GM18870 (cell line): ENCODE results near the gene GGACT.
"Not testable (repeated sequence)": the region's sequence is repeated elsewhere in the genome, so short reads cannot be mapped to it uniquely, and the experiment has no call there.

Experiments
- ATAC-seq: cut with Tn5 transposase; IDR thresholded peaks from one replicate; pipeline ENCODE4 v1.9.1; 2021; ENCODE audit warnings: moderate library complexity; ENCODE audit not compliant: unreplicated experiment

GGACT gene

GRCh38 chr13:100601716-100602115, 13.1 kb upstream of the GGACT start:
- no peak for ATAC-seq

- ATAC-seq: no peak
These were observed 12.3 kb upstream of the GGACT start for GRCh38 chr13:100600915-100601314.

- no peak for ATAC-seq
These were observed 11.9 kb upstream of the GGACT start for GRCh38 chr13:100600461-100600860.

- ATAC-seq: no peak
These were observed 8.7 kb upstream of the GGACT start for GRCh38 chr13:100597253-100597652.

DNA sequence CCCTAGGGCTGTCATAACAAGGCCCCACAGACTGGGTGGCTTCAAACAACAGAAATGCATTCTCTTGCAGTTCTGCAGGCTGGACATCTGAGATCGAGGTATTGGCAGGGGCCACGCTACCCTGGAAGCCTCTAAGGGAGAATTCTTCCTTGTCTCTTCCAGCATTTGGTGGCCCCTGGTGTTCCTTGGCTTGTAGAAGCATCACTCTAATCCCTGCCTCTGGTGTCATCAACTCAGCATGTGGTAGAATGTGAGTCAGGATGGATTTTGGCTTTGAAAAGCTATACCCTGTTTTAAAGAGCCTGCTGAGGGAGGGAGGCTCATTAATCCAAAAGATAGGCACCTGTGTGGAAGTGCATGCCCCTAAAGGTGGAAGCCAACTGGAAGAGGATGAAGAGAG, 7.9 kb upstream of the GGACT start:
- no peak for ATAC-seq

DNA sequence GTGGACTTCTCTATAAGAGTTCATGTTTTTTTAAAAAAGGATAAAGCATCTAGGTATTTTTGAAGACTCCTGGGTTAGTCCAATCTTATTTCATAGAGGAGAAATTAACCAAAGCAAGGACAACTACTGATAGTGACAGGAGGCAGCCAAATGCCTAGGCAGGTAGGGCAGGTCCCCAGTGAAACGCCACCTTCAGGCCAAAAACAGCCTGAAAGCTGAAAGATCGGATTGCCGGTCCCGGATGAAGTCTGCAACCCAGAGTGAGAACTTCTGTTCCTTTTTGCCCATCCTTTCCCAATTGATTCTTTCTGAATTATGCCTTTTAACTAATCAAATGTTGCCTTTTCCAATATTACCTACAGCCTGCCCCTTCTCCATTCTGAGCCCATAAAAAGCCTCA, 6.1 kb upstream of the GGACT start:
- no peak for ATAC-seq

- ATAC-seq: no peak
These were observed 5.7 kb upstream of the GGACT start for GRCh38 chr13:100594255-100594654.

GRCh38 chr13:100589178-100589725, 663 bp upstream of the GGACT start:
- ATAC-seq: no peak

GRCh38 chr13:100584896-100585295, 3.7 kb downstream of the GGACT start:
- ATAC-seq: no peak

DNA sequence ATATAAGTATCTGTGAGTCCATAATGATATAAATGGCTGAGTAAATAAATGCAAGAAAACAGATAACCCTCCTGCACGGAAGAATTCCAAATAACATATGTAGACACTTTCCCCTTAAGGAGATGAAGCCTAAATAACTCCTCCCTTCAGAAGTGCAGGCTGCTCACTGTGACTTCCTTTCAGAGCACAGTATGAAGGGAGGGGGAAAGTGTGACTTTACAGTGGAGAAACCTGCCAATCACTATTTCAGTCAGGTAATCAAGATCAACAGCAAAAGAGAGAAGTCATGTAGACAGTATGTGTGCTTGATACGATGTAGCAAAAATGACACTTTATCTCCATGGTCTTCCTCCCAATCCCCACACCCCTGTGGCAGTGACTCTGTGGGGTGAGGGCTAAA, 7.1 kb downstream of the GGACT start:
- no peak for ATAC-seq

- ATAC-seq: no peak
These were observed 7.6 kb downstream of the GGACT start for GRCh38 chr13:100581030-100581429.

DNA sequence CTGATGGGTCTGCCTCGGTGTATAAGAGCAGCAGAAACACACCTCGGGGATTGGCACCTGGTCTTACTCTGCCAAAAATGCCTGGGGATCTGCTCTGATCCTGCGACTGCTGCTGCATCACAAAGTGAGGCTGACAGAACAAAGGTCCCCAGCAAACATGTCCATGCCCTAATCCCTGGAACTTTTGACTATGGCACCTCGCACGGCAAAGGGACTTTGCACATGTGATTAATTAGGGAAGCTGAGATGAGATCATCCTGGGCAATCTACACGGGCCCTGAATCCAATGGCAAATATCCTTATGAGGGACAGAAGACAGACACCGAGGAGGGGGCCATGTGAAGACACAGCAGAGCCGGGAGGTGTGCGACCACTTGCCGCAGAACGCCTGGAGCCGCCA, 8.5 kb downstream of the GGACT start:
- no peak for ATAC-seq

- ATAC-seq: not testable (repeated sequence)
These were observed 11.3 kb downstream of the GGACT start for GRCh38 chr13:100577239-100577638.

- ATAC-seq: peak; percentile 95
These were observed 15.5 kb downstream of the GGACT start for GRCh38 chr13:100573121-100573520.

DNA sequence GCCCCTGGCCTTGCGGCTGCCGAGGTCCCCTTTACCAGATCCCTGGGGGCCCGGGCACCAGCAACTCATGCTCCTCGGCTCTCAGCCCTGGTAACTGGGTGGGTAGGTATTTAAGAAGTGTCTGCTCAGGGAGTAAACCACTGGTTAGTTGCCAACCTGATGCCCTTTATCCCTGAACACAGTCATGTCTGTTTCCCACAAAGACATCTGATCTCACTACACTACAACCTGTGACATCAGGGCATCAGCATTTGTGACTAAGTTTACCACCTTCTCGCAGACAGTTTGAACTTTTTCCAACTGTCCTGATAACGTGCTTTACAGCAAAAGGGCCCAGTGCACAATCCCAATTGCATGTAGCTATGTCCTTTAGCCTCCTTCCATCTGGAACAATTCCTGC, 22.0 kb downstream of the GGACT start:
- no peak for ATAC-seq

- ATAC-seq: no peak
These were observed 23.3 kb downstream of the GGACT start for GRCh38 chr13:100565286-100565685.

GRCh38 chr13:100564444-100565223, 24.0 kb downstream of the GGACT start:
- ATAC-seq: no peak

DNA sequence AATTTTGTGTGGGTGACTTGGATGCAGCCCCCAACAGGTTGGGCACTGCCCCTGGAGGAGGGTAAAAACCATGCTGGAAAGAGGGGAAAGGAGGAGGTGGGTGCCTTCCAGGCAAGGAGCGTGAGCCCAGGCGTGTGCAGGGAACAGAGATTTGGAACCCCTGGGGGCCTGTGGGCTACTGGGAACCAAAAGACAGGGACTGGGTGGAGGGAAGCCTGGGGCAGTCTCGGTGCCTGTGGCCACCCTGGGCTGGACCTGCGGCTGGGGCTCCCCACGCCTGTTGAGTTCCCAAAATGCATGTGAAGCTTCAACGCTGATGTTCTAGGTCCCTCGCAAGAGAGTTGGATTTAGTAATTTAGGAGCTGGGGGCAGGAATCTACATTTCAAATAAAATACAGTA, 24.8 kb downstream of the GGACT start:
- ATAC-seq: no peak

DNA sequence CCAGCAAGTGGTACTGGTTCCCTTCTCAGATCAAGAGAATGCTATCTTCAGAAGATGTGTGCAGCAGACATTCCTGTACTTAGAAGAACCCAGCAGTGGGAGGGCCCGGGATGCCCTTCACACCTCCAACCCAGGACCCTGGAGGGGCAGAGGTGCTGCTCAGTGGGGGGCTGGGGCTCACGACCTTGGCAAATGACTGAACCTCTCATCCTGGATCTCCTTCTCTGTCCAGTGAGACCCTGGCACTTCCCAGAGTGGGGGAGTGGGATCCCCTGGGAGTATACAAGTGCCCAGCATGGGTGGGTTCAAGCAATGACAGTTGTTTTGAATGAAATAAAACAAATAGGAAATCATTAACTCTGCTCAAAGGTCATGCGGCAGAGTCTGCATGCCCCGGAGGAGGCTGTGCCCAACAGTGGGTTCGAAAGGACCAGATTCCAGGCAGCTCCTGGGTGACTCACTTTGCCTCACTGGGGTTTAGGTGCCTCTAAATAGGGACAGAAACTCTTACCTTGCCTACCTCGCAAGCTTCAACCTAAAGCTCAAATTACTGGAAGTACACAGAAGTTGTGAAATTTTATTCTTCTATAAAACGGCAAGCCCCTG, 26.9 kb downstream of the GGACT start:
- ATAC-seq: no peak

- ATAC-seq: no peak
These were observed 27.5 kb downstream of the GGACT start for GRCh38 chr13:100561158-100561499.

GRCh38 chr13:100560498-100561157, 28.0 kb downstream of the GGACT start:
- no peak for ATAC-seq

GRCh38 chr13:100559886-100560285, 28.7 kb downstream of the GGACT start:
- no peak for ATAC-seq
